Trophoblast cell (in vitro differentiated cells and primary cell): ENCODE data around the gene MYH2.
A peak's percentile ranks its signal among the peaks of the same experiment; 100 is the strongest.

ENCODE experiments used
- DNase-seq, 2 donors: peaks; one replicate each; pipeline ENCODE4 v3.0.0-alpha.2; 2016
- H2AFZ ChIP-seq: 2 replicates; pipeline ENCODE4 v1.6.1; 2013; ENCODE audit warnings: low read length, moderate library complexity, mild to moderate bottlenecking; ENCODE audit not compliant: insufficient read depth, poor library complexity
- H2AK5ac ChIP-seq: 2 replicates; pipeline ENCODE4 v1.6.1; 2013; ENCODE audit warnings: mild to moderate bottlenecking, low read length
- H2BK120ac ChIP-seq: 2 replicates; pipeline ENCODE4 v1.6.1; 2013; ENCODE audit warnings: low read length, mild to moderate bottlenecking, moderate library complexity; ENCODE audit not compliant: insufficient read depth, poor library complexity
- H2BK12ac ChIP-seq: 2 replicates; pipeline ENCODE4 v1.6.1; 2013; ENCODE audit warnings: mild to moderate bottlenecking, low read length, moderate library complexity
- H2BK5ac ChIP-seq: 2 replicates; pipeline ENCODE4 v1.6.1; 2013; ENCODE audit warnings: low read length, low read depth, moderate library complexity, mild to moderate bottlenecking; ENCODE audit not compliant: poor library complexity
- H3K14ac ChIP-seq: 2 replicates; pipeline ENCODE4 v1.6.1; 2013; ENCODE audit warnings: mild to moderate bottlenecking, low read length
- H3K18ac ChIP-seq: 2 replicates; pipeline ENCODE4 v1.6.1; 2013; ENCODE audit warnings: mild to moderate bottlenecking, low read length
- H3K23ac ChIP-seq: 2 replicates; pipeline ENCODE4 v1.6.1; 2013; ENCODE audit warnings: low read length
- H3K27ac ChIP-seq: 2 replicates; pipeline ENCODE4 v1.5.1; 2013; ENCODE audit warnings: low read depth, mild to moderate bottlenecking, inconsistent platforms, low read length, moderate library complexity
- H3K27me3 ChIP-seq: 2 replicates; pipeline ENCODE4 v1.6.1; 2013; ENCODE audit warnings: inconsistent platforms, mild to moderate bottlenecking, low read length, moderate library complexity; ENCODE audit not compliant: insufficient read depth
- H3K36me3 ChIP-seq, 2 experiments: 1 replicate in 1 of 2; 2 replicates in 1 of 2; pipeline ENCODE4 v1.6.1; 2013; ENCODE audit warnings: low read length in 2 of 2, mild to moderate bottlenecking in 2 of 2, moderate library complexity in 1 of 2; ENCODE audit not compliant: insufficient read depth in 2 of 2, control insufficient read depth in 1 of 2
- H3K4ac ChIP-seq: 2 replicates; pipeline ENCODE4 v1.6.1; 2013; ENCODE audit warnings: low read depth, mild to moderate bottlenecking, low read length, moderate library complexity
- H3K4me1 ChIP-seq, 2 experiments: 1 replicate in 1 of 2; 2 replicates in 1 of 2; pipeline ENCODE4 v1.6.1; 2013; ENCODE audit warnings: low read length in 2 of 2, mild to moderate bottlenecking in 2 of 2, moderate library complexity in 1 of 2; ENCODE audit not compliant: insufficient read depth in 2 of 2, control insufficient read depth in 1 of 2
- H3K4me2 ChIP-seq: 2 replicates; pipeline ENCODE4 v1.6.1; 2013; ENCODE audit warnings: inconsistent platforms, mild to moderate bottlenecking, low read length, moderate library complexity
- H3K4me3 ChIP-seq: 2 replicates; pipeline ENCODE4 v1.5.1; 2013; ENCODE audit warnings: mild to moderate bottlenecking, low read depth, low read length, inconsistent platforms
- H3K79me1 ChIP-seq: one replicate; pipeline ENCODE4 v1.6.1; 2013; ENCODE audit warnings: low read length
- H3K79me2 ChIP-seq: 2 replicates; pipeline ENCODE4 v1.6.1; 2013; ENCODE audit warnings: low read length, mild to moderate bottlenecking; ENCODE audit not compliant: control insufficient read depth, insufficient read depth, poor library complexity
- H3K9ac ChIP-seq: 2 replicates; pipeline ENCODE4 v1.6.1; 2013; ENCODE audit warnings: mild to moderate bottlenecking, low read length
- H3K9me3 ChIP-seq: 2 replicates; pipeline ENCODE4 v1.6.1; 2013; ENCODE audit warnings: low read depth, mild to moderate bottlenecking, control low read depth, inconsistent platforms, low read length; ENCODE audit not compliant: insufficient read depth
- H4K12ac ChIP-seq: 2 replicates; pipeline ENCODE4 v1.6.1; 2013; ENCODE audit warnings: low read depth, mild to moderate bottlenecking, low read length, moderate library complexity
- H4K8ac ChIP-seq: 2 replicates; pipeline ENCODE4 v1.6.1; 2013; ENCODE audit warnings: low read depth, mild to moderate bottlenecking, low read length, moderate library complexity
- H4K91ac ChIP-seq: one replicate; pipeline ENCODE4 v1.6.1; 2013; ENCODE audit warnings: low read depth, mild to moderate bottlenecking, low read length, moderate library complexity
- WGBS: extraction: QIAGEN DNeasy Blood & Tissue Kit; methylation state at CpG from one replicate; pipeline ENCODE4 v1.1.7; 2013; ENCODE audit warnings: missing lambda C conversion rate; ENCODE audit not compliant: insufficient read length, insufficient coverage; ENCODE audit errors: extremely low coverage; 5-methylcytosine and 5-hydroxymethylcytosine counted together

The MYH2 gene

GRCh38 chr17:10518271-10519037 is 31.0 kb downstream of the MYH2 start, which contains the start of gene MYH1:
Gene MYH1 (minus strand): TSS chr17:10518542. CDS start chr17:10516642, 1,900 bp downstream.
- H3K4me3 ChIP-seq, result no peak within 1 kb of the TSS
- H2BK5ac ChIP-seq, result no peak within 1 kb of the TSS
- no peak within 1 kb of the TSS for H4K8ac ChIP-seq
- H3K14ac ChIP-seq, result no peak within 1 kb of the TSS
- no peak within 1 kb of the TSS for H2AK5ac ChIP-seq
- no peaks in the 10 kb centered on the region for H3K36me3 ChIP-seq
- WGBS, result no CpG with 5 or more reads among the region's 11 CpGs
- H3K4me2 ChIP-seq, result no peak within 1 kb of the TSS
- no peak within 1 kb of the TSS for H3K23ac ChIP-seq
- no peak within 1 kb of the TSS for H4K12ac ChIP-seq
- H3K9ac ChIP-seq, result no peak within 1 kb of the TSS
- no peaks in the 10 kb centered on the region for H3K4me1 ChIP-seq
- no peaks in the 10 kb centered on the region for H3K79me1 ChIP-seq
- no peak within 1 kb of the TSS for H4K91ac ChIP-seq
- no peak within 1 kb of the TSS for H2BK12ac ChIP-seq
- no peak within 1 kb of the TSS for H2AFZ ChIP-seq
- no peak within 1 kb of the TSS for H3K4ac ChIP-seq
- no peak within 1 kb of the TSS for H2BK120ac ChIP-seq
- no peaks in the 10 kb centered on the region for H3K9me3 ChIP-seq
- no peaks in the 10 kb centered on the region for H3K79me2 ChIP-seq
- DNase-seq, result peak in 1 of 2 donors; percentile 8
- H3K18ac ChIP-seq, result no peak within 1 kb of the TSS
- H3K27ac ChIP-seq, result no peak within 1 kb of the TSS
- H3K27me3 ChIP-seq, result no peaks in the 10 kb centered on the region

DNA sequence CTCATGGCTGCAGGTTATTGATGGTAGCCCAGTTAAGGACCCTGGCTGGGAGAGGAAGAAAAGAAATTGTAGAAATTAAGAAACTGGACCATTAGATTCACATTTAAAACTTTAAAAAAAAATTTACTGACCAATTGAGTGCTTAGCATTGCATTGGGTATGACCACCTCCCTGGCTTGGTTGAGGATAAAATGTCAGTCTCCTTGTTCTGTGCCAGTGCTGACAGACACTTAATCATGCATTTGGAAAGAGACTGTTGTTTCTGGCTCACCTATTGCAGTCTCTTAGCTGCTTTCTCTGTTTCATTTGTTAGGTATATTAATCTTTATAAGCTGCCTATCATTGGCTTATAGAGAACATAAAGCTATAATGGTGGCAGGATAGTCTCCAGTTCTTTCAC is 32.8 kb downstream of the MYH2 start:
- Histone ChIP-seq H3K27me3 (no peaks in the 10 kb centered on the region), H4K8ac (no peak overlapping the region), H2AFZ (no peak overlapping the region), H3K4ac (no peak overlapping the region), H3K23ac (no peak overlapping the region), H2BK120ac (no peak overlapping the region), H3K9ac (no peak overlapping the region), H3K27ac (no peak overlapping the region), H3K9me3 (no peaks in the 10 kb centered on the region), H3K4me1 (no peaks in the 10 kb centered on the region), H3K4me3 (no peak overlapping the region), H3K79me2 (no peaks in the 10 kb centered on the region), H3K79me1 (no peaks in the 10 kb centered on the region), H3K4me2 (no peak overlapping the region), H2BK5ac (no peak overlapping the region), H2AK5ac (no peak overlapping the region), H2BK12ac (no peak overlapping the region), H3K14ac (no peak overlapping the region), H3K36me3 (no peaks in the 10 kb centered on the region), H4K12ac (no peak overlapping the region), H4K91ac (no peak overlapping the region), H3K18ac (no peak overlapping the region)
- DNase-seq, result no peak

GRCh38 chr17:10516065-10516464 is 33.4 kb downstream of the MYH2 start:
- no peaks in the 10 kb centered on the region for H3K79me1 ChIP-seq
- H3K4me3 ChIP-seq, result no peak overlapping the region
- no peak overlapping the region for H3K4me2 ChIP-seq
- no peak overlapping the region for H4K91ac ChIP-seq
- no peak overlapping the region for H2AFZ ChIP-seq
- no peak overlapping the region for H2BK12ac ChIP-seq
- H3K9me3 ChIP-seq, result no peaks in the 10 kb centered on the region
- H4K8ac ChIP-seq, result no peak overlapping the region
- H2BK120ac ChIP-seq, result no peak overlapping the region
- H3K23ac ChIP-seq, result no peak overlapping the region
- H3K4ac ChIP-seq, result no peak overlapping the region
- H3K36me3 ChIP-seq, result no peaks in the 10 kb centered on the region
- no peak overlapping the region for H3K27ac ChIP-seq
- no peaks in the 10 kb centered on the region for H3K27me3 ChIP-seq
- no peaks in the 10 kb centered on the region for H3K79me2 ChIP-seq
- no peaks in the 10 kb centered on the region for H3K4me1 ChIP-seq
- no peak overlapping the region for H3K9ac ChIP-seq
- H3K18ac ChIP-seq, result no peak overlapping the region
- no peak overlapping the region for H2AK5ac ChIP-seq
- no CpG with 5 or more reads among the region's 7 CpGs for WGBS
- DNase-seq, result peak; percentile 5 to 14
- no peak overlapping the region for H3K14ac ChIP-seq
- no peak overlapping the region for H4K12ac ChIP-seq
- H2BK5ac ChIP-seq, result no peak overlapping the region

DNA sequence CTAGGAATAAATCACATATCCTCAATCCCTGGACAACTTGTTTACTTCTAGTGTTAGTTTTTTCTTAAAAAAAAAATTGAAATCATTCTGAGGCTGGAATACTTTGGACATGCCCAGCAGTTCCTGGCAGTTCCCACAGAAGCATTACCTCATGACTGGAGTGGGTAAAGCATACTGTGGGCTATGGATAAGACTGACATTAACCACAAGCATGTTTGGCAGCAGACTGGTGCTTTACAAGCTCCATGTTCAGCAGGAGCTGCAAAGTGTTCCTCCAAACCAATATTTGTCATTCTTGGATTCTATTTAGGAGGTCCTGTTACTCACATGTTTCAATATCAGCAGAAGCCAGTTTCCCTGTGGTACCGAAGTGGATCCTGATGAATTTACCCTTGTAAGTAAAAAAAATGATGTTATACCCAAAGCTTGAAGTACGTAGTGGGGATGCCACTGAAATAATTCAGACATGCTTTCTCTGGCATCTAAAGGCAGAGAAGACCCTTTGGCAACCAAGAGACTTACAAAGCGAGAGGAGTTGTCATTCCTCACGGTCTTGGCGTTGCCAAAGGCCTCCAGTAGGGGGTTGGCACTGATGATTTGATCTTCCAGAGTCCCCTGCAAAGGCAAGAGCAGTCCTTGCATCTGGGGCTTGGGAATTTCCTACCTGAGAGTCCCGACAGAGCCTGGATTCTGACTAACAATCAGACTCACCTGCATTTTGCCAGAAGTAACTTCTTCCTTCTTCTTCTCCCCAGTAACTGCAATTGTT is 36.0 kb downstream of the MYH2 start:
- no peak overlapping the region for H3K4me3 ChIP-seq
- no peak overlapping the region for H4K8ac ChIP-seq
- H3K14ac ChIP-seq, result no peak overlapping the region
- H3K18ac ChIP-seq, result no peak overlapping the region
- H3K4me2 ChIP-seq, result no peak overlapping the region
- no peak overlapping the region for H3K9ac ChIP-seq
- no peak for DNase-seq
- no peak overlapping the region for H2AFZ ChIP-seq
- no peak overlapping the region for H4K12ac ChIP-seq
- H3K27ac ChIP-seq, result no peak overlapping the region
- H3K9me3 ChIP-seq, result no peaks in the 10 kb centered on the region
- H3K23ac ChIP-seq, result no peak overlapping the region
- no peaks in the 10 kb centered on the region for H3K36me3 ChIP-seq
- H2BK5ac ChIP-seq, result no peak overlapping the region
- H3K4ac ChIP-seq, result no peak overlapping the region
- H3K79me2 ChIP-seq, result no peaks in the 10 kb centered on the region
- H3K4me1 ChIP-seq, result no peaks in the 10 kb centered on the region
- H4K91ac ChIP-seq, result no peak overlapping the region
- no peak overlapping the region for H2BK12ac ChIP-seq
- H3K27me3 ChIP-seq, result no peaks in the 10 kb centered on the region
- H2BK120ac ChIP-seq, result no peak overlapping the region
- no CpG with 5 or more reads among the region's 6 CpGs for WGBS
- H2AK5ac ChIP-seq, result no peak overlapping the region
- H3K79me1 ChIP-seq, result no peaks in the 10 kb centered on the region
